Mucosa of descending colon (tissue), 3 donors: Measurements from ENCODE around the gene ACP7. TPM values are rescaled to one million over a fixed set of nuclear protein-coding genes. Genes with fewer than 3 reads are reported as not detected.

ENCODE experiments used
- ATAC-seq: fragments of 200-7000 bp; cut with Tn5 transposase; one replicate; pipeline ENCODE4 v1.9.1; 2020; ENCODE audit warnings: mild to moderate bottlenecking, moderate library complexity
- DNase-seq, 3 donors: peaks; one replicate each; pipeline ENCODE4 v3.0.0-alpha.2; 2020
- H3K36me3 ChIP-seq: fragments of 200-600 bp; one replicate; pipeline ENCODE4 v1.8.0; 2021; ENCODE audit warnings: low read depth, mild to moderate bottlenecking
- H3K4me1 ChIP-seq: fragments of 200-600 bp; one replicate; pipeline ENCODE4 v1.8.0; 2021; ENCODE audit warnings: low read depth, mild to moderate bottlenecking
- H3K4me3 ChIP-seq: fragments of 200-600 bp; one replicate; pipeline ENCODE4 v1.8.0; 2021; ENCODE audit warnings: mild to moderate bottlenecking
- H3K9me3 ChIP-seq: fragments of 200-600 bp; one replicate; pipeline ENCODE4 v1.8.0; 2021; ENCODE audit warnings: mild to moderate bottlenecking
- CTCF ChIP-seq: fragments of 200-600 bp; IDR thresholded peaks from one replicate; pipeline ENCODE4 v1.8.0; 2022; ENCODE audit warnings: antibody characterized with exemption, mild to moderate bottlenecking
- intact Hi-C, 2 donors: fragments of 100-400 bp; cut with DNase I in 1 of 2; cut with micrococcal nuclease in 1 of 2; formaldehyde crosslinking; loops; one replicate each; pipeline versions ENCODE4 v1.11.0 to v1.11.1; 2022; cut with DNase I, micrococcal nuclease
- total RNA-seq, 3 donors: library from RNA; stranded (reverse); fragmentation: NEBNext Ultra II Directional in 2 of 3; extraction: Animal tissue kit (Norgen Biotek cat#: 25700) in 2 of 3; gene quantifications; one replicate each; pipeline versions ENCODE4 v1.2.1 to v1.2.4, GENCODE V29; 2021 to 2023
- donor health status: DM: no; HTN: no; CAD: no; lungs with moderate emphysema.
- donor health status: DM: no; HTN: no; CAD: no.
- donor health status: DM: no; HTN: yes; CAD: no.

Gene ACP7
- total RNA-seq, 3 donors from 2014 or later: not detected

GRCh38 chr19:39152066-39152465, 67.9 kb downstream of the ACP7 start:
- no peak for TF ChIP-seq CTCF
- Histone ChIP-seq H3K36me3 (no peaks in the 10 kb centered on the region), H3K4me3 (no peak overlapping the region), H3K9me3 (no peaks in the 10 kb centered on the region), H3K4me1 (peaks cover 25% of the 10 kb centered on the region)
- intact Hi-C loops: no loop called here
- DNase-seq (no peak), ATAC-seq (no peak)

DNA sequence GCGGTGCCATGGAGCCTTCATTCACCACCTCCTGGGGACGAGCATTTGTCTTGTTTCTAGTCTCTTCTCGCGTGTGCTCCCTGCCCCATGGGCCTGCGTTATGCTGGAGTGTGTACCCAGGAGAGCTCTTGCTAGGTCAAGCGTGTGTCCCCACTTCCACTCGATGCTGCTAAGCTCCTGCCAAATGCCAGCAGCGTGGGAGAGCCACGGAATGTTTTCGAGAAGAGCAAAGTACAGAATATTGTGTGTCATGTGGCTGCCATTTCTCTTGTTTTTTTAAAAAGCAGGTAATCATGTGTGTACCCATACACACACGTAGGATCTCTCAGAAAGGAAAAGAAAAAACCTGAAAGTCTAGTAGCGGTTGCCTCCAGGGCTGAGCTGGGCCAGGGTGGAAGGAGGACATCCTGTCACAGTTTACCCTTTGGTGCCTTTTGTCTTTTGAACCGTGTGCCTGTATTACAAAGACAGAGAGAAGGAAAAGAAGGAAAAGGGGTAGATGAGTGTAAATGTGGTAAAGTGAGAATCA, 70.0 kb downstream of the ACP7 start:
- Histone ChIP-seq H3K36me3 (no peaks in the 10 kb centered on the region), H3K9me3 (no peaks in the 10 kb centered on the region), H3K4me3 (no peak overlapping the region), H3K4me1 (peaks cover 25% of the 10 kb centered on the region)
- intact Hi-C loops: no loop called here
- no peak for TF ChIP-seq CTCF
- no peak for ATAC-seq
- DNase-seq: no peak

- Histone ChIP-seq H3K36me3 (no peaks in the 10 kb centered on the region), H3K4me1 (peaks cover 25% of the 10 kb centered on the region), H3K4me3 (no peak overlapping the region), H3K9me3 (no peaks in the 10 kb centered on the region)
- intact Hi-C loops: no loop called here
- ATAC-seq (peak; percentile 86), DNase-seq (peak; percentile 55 to 83 (median 71))
- TF ChIP-seq CTCF: no peak
Observed at GRCh38 chr19:39154629-39155100, 70.5 kb downstream of the ACP7 start.

DNA sequence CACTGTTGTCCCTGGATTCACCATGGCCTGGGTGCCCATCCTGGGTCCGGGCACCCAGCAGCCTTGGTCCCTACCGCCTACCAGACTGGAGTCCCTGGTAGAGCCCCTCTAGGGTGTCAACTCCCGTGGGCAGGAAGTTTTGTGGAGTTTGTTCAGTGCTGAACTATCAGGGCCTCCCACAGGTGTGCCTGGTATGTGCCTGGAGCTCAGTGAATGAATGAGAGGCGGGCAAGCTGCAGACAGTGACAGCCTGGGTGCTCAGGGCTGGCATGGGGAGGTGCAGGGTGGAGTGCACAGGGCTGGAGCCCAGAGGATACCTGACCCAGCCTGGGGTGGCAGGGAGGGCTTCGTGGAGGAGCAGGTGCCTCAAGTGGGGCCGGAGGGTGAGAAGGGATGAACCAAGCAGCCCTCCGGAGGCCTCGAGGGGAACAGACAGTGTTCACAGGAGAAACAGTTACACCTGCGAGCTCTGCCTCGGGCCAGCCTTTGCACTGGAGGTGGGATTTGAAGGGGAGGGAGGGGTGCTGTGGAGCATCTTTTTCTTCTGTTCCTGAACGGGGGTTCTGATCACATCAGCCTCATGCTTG, 71.0 kb downstream of the ACP7 start:
- peaks cover 25% of the 10 kb centered on the region for H3K4me1 ChIP-seq
- intact Hi-C loops: no loop called here
- no peaks in the 10 kb centered on the region for H3K36me3 ChIP-seq
- no peak for TF ChIP-seq CTCF
- DNase-seq (no peak), ATAC-seq (peak; percentile 21)
- H3K9me3 ChIP-seq: no peaks in the 10 kb centered on the region
- no peak overlapping the region for H3K4me3 ChIP-seq

DNA sequence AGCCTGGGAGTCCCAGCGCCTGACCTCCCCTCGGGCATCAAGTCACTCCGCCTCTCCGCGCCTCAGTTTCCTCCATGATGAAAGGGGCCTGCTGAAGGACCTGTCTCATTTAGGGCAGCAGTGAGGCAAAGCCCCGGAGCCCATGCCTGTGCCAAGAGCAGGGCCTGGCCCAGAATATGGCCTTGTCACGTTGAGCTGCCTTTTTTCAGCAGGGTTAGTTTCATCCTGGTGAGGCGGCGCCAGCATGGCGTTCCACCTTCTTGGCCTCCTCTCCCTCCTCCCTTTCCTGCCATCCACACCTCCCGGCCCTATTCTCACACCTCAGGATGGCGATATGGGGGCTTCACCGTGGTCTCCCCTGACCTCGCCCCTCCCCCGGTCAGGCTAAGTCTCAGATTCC, 71.6 kb downstream of the ACP7 start:
- no peak for TF ChIP-seq CTCF
- Histone ChIP-seq H3K9me3 (no peaks in the 10 kb centered on the region), H3K36me3 (no peaks in the 10 kb centered on the region), H3K4me1 (peaks cover 25% of the 10 kb centered on the region), H3K4me3 (no peak overlapping the region)
- intact Hi-C loops: no loop called here
- ATAC-seq (no peak), DNase-seq (no peak)
